ENCODE results near the gene AKNA. TPM values are rescaled to one million over a fixed set of nuclear protein-coding genes. Genes with fewer than 3 reads are reported as not detected.
A peak's percentile ranks its signal among the peaks of the same experiment; 100 is the strongest.

AKNA gene
- total and polyA plus RNA-seq, 12 donors, result 4.8 to 37.3 (median 15.9) TPM

DNA sequence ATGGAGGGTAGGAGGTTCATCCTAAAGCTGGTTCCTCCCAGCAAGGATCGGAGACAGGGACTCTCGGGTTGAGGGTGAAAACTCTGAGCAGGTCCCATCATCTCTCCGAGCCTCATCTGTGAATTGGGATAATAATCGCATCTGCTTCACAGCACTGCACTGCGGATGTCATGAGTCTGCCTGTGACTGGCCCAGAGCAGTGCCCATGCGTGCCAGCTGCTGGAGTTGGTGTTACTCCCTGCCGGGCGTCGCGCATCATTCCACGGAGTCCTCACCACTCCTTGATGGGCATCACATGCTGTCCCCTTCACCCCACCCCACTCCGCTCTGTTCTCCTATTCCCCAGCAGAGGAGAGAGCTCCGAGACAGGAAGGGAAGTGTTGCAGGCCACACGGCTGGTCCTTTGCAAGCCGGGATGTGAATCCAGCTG, 100.0 kb downstream of the AKNA start:
- WGBS, 4 donors, result 77 to 89% (median 85%) methylated on average over 12 to 15 of the region's 15 CpGs
- peak in 4 of 7 donors; percentile 4 to 46 (median 8) for DNase-seq

DNA sequence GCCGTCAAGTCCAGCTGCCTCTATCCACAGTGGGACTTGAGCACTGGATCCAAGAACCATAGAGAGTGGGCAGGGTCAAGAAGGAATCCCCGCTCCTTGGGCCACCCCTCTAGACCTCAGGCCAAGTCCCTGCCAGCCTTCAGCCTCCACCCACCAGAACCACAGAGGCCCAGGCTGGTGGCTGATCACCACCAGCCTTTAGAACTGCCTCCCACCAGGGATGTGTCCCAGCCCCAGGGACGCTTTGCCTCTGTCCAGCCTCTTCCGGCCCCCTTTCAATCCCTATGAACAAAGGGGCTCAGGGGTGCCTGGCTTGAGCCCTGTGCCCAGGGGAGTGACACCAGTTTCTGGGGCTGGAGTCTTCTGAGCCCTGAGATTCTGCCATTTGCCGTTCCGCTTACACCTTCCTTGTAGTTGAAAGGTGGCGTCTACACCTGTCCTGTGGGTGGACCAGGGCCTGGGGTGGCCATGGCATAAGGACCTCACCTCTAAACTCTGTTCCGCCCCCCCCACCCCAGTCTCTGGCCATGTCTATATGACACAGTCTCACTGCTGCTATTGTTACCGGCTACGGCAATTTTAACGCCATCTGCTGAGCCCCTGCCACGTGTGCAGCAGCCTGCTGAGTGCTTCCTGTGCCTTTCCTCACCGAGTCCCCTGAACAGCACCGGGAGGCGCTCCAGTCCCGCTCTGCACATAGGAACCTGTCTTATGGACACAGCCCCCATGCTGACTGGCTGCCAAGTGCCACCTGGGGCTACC, 100.6 kb downstream of the AKNA start:
- 81 to 88% (median 86%) methylated on average over 14 to 16 of the region's 16 CpGs for WGBS, 4 donors
- TF ChIP-seq, protein P1, sequence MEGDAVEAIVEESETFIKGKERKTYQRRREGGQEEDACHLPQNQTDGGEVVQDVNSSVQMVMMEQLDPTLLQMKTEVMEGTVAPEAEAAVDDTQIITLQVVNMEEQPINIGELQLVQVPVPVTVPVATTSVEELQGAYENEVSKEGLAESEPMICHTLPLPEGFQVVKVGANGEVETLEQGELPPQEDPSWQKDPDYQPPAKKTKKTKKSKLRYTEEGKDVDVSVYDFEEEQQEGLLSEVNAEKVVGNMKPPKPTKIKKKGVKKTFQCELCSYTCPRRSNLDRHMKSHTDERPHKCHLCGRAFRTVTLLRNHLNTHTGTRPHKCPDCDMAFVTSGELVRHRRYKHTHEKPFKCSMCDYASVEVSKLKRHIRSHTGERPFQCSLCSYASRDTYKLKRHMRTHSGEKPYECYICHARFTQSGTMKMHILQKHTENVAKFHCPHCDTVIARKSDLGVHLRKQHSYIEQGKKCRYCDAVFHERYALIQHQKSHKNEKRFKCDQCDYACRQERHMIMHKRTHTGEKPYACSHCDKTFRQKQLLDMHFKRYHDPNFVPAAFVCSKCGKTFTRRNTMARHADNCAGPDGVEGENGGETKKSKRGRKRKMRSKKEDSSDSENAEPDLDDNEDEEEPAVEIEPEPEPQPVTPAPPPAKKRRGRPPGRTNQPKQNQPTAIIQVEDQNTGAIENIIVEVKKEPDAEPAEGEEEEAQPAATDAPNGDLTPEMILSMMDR (IDR thresholded peaks at IDR 0.05), result no peak
- TF ChIP-seq POLR2A (IDR thresholded peaks at IDR 0.05), result no peak
- no peaks in the 10 kb centered on the region for H3K36me3 ChIP-seq (replicated peaks in 1 of 2)
- H3K27me3 ChIP-seq, result no peaks in the 10 kb centered on the region
- H3K4me3 ChIP-seq, result no peak overlapping the region
- intact Hi-C loops (cut with DNase I), result loop anchor here (5.0 kb wide), 3 partner anchors 130 to 200 kb away; partner anchors contain the start of gene COL27A1 (in 1 of the 2)
- DNase-seq, result peak in 4 of 7 donors; percentile 6 to 39 (median 14)
- no peak overlapping the region for H3K27ac ChIP-seq
- no peaks in the 10 kb centered on the region for H3K9me3 ChIP-seq (replicated peaks in 1 of 3)
- H3K4me1 ChIP-seq (replicated peaks in 1 of 2), result peaks cover 0 to 9% of the 10 kb centered on the region in 2 donors

More for the DNA sequence above, 100.0 kb downstream of the AKNA start:
- peaks cover 0 to 9% of the 10 kb centered on the region in 2 donors for H3K4me1 ChIP-seq (replicated peaks in 1 of 2)
- H3K36me3 ChIP-seq (replicated peaks in 1 of 2), result no peaks in the 10 kb centered on the region
- H3K27me3 ChIP-seq, result no peaks in the 10 kb centered on the region
- no peaks in the 10 kb centered on the region for H3K9me3 ChIP-seq (replicated peaks in 1 of 3)
- no peak overlapping the region for H3K4me3 ChIP-seq
- TF ChIP-seq, protein P1 (IDR thresholded peaks at IDR 0.05), result no peak
- no peak for TF ChIP-seq POLR2A (IDR thresholded peaks at IDR 0.05)
- intact Hi-C loops (cut with DNase I), result loop anchor here (2.0 to 5.0 kb wide), 4 partner anchors 127 to 200 kb away; partner anchors contain the start of gene COL27A1 (in 1 of the 2)
- H3K27ac ChIP-seq, result no peak overlapping the region

DNA sequence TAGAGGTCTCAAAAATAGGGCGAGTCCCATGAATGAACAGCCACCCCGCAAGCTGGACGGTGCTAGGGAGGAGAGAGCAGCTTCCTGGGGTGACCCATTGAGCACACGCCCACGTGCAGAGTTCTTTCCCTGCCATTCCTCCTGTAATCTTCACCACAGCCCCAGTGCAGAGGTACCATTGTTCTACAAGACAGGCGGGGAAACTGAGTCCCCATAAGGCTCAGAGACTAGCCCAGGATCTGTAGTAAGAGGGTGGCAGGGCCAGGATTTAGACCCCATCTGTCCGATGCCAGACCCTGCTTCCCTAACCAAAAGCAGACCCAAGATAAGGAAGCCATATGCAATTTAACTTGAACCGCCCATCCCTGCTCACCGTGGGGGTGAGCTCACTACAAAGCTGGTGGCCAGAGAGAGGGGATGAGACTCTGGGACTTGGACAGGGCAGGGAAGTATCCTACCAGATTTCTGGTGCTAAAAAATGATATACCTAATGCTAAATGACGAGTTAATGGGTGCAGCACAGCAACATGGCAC, 101.6 kb downstream of the AKNA start:
- Histone ChIP-seq H3K9me3 (replicated peaks in 1 of 3) (no peaks in the 10 kb centered on the region), H3K4me3 (no peak overlapping the region), H3K36me3 (replicated peaks in 1 of 2) (no peaks in the 10 kb centered on the region), H3K27me3 (no peaks in the 10 kb centered on the region), H3K4me1 (replicated peaks in 1 of 2) (peaks cover 0 to 14% of the 10 kb centered on the region in 2 donors), H3K27ac (no peak overlapping the region)
- intact Hi-C loops (cut with DNase I), result loop anchor here (5.0 kb wide), 3 partner anchors 129 to 199 kb away; partner anchors contain the start of gene COL27A1 (in 1 of the 2)
- peak in 3 of 7 donors; percentile 0 to 5 (median 2) for DNase-seq
- TF ChIP-seq, protein P1 (IDR thresholded peaks at IDR 0.05), result no peak
- no peak for TF ChIP-seq POLR2A (IDR thresholded peaks at IDR 0.05)
- WGBS, 4 donors, result 87 to 89% (median 89%) methylated on average over 8 to 10 of the region's 10 CpGs

DNA sequence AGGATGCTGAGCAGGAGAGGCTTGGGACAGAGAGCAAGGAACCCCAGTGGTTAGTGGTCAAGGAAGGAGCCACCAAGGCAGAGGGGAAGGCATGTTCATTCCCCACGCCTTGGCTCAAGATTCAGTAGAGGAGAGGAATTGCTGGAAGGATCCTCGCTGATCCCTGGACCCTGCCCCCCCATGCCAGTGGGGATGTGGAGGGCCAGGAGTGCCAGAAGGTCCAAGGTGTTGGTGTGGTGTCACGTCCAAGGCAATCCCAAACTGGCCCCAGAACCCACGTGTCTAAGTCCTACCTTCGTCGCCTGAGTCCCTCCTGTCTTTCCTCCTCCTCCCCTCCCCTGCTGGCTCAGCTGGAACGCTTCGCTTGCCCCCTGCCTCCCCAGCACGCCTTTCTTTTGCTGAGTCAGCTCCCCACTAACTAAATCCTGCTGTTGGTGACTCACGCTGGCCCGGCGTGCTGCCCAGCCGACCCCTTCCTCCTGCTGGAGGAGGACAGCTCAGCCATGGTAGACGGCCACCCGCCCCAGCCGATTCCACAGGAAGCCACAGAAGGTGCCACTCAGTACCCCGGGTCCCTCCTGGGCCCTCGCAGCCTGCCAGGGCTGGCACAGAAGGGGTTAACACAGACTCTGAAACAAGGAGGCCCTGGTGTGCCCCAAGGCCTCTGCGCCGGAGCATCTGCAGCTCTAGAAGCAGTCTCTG, 102.5 kb downstream of the AKNA start:
- H3K4me1 ChIP-seq (replicated peaks in 1 of 2), result peaks cover 0 to 21% of the 10 kb centered on the region in 2 donors
- WGBS, 4 donors, result 39 to 49% (median 43%) methylated on average over 12 to 20 of the region's 20 CpGs
- no peaks in the 10 kb centered on the region for H3K27me3 ChIP-seq
- no peaks in the 10 kb centered on the region for H3K36me3 ChIP-seq (replicated peaks in 1 of 2)
- peak; percentile 42 to 85 (median 57) for DNase-seq
- no peak overlapping the region for H3K4me3 ChIP-seq
- H3K27ac ChIP-seq, result peak overlapping the region in 1 of 5 donors; percentile 34
- H3K9me3 ChIP-seq (replicated peaks in 1 of 3), result no peaks in the 10 kb centered on the region
- no peak for TF ChIP-seq POLR2A (IDR thresholded peaks at IDR 0.05)
- TF ChIP-seq, protein P1 (IDR thresholded peaks at IDR 0.05), result no peak
- intact Hi-C loops (cut with DNase I), result loop anchor here (5.0 kb wide), 3 partner anchors 128 to 198 kb away; partner anchors contain the start of gene COL27A1 (in 1 of the 2)
